CD4-positive, alpha-beta T cell treated with Interleukin-6 for 4 hours (primary cell): ENCODE results near the gene USP38.
"Not testable (repeated sequence)": the region's sequence is repeated elsewhere in the genome, so short reads cannot be mapped to it uniquely, and the experiment has no call there.

Experiments
- DNase-seq: peaks from one replicate; pipeline ENCODE4 v3.0.0-alpha.2; 2020; ENCODE audit warnings: mixed read lengths

USP38 gene

GRCh38 chr4:143207555-143207954, 22.8 kb downstream of the USP38 start:
- no peak for DNase-seq

- DNase-seq, result no peak
Observed at GRCh38 chr4:143212566-143212965, 27.8 kb downstream of the USP38 start.

- no peak for DNase-seq
Observed at GRCh38 chr4:143215873-143216272, 31.2 kb downstream of the USP38 start.

DNA sequence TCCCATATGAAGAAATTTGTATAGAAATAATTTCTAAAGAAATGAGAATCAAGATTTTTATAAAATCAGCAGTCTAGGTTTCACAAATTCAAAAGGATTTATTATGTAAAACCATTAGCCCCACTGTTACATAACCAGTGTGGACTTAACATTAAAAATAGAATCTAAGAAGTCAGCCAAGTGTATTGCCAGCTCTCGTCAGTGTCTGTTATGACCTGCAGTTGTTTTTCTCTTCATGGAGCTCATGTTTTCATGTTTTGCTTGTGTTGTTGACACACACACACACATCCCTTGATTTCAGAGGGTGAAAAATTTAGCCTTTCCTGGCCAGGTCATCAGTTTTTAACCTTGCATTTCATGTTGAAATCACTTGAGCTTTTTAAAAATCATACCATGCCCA, 39.5 kb downstream of the USP38 start:
- no peak for DNase-seq

GRCh38 chr4:143225167-143225566, 40.5 kb downstream of the USP38 start:
- no peak for DNase-seq

DNA sequence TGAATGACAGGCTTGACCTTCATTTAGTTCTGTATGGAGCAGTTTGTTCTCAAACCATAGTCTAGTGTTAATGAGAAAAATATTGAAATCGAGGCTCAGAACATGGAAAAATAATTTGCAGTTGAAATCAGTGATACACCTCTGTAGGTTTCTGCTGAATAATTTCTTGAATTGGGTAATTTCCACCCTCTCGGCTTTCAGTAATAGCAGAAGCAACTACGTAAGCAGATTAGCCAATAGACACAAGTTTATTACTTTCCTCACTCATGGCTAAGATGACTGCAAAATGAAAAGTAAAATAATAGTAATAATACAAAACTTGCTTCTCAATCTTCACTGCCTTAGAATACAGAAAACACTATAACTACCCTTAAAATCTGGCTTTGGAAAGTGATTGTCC, 46.0 kb downstream of the USP38 start:
- DNase-seq, result no peak

DNA sequence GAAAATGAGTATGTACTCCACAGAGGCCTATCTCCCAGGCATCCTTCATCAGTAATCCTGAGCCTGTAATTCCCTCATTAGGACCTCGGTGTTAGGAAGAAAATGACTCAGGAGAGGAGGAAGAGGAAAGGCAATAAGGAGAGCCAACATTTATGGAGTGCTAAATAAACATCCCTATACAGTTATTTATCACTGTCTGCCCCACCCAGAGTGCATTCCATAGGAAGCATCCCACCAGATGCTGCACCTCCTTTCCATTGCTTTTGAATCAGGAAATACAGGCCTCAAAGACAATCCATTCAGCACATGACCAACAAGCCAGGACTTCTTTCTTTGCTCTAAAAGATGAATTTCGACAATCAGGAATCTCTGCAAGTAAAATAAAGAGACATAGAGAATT, 47.6 kb downstream of the USP38 start:
- no peak for DNase-seq

GRCh38 chr4:143234153-143234552, 49.4 kb downstream of the USP38 start:
- DNase-seq, result no peak

DNA sequence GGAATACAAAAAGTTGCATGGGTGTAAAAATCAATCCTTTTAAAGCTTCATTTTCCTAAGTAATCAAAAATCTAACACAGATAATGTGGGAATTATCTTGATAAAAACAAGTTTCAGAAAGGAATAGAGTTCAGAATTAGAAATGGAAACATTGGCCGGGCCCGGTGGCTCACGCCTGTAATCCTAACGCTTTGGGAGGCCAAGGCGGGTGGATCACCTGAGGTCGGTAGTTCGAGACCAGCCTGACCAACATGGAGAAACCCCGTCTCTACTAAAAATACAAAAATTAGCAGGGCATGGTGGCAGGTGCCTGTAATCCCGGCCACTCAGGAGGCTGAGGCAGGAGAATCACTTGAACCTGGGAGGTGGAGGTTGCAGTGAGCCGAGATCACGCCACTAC, 52.5 kb downstream of the USP38 start:
- not testable (repeated sequence) for DNase-seq

GRCh38 chr4:143240939-143241679, 56.4 kb downstream of the USP38 start:
- DNase-seq, result no peak

DNA sequence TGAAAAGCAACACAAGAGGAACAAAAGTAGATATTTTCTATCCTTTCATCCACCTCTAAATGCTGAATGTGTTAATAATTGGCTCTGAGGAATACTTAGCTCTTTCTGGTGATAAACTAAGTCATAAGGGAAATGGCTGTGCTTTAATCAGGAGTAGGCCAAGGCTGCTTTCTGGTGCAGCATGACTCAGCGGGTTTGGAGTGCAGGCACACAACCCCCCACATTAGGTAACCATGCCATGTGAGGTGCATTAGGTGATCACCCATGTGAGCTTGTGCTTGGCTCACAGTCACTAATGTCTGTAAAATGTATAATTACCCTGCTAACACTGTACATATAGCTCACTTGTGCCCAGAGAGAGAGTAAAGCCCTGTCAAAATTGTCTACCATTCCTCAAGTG, 57.2 kb downstream of the USP38 start:
- no peak for DNase-seq

GRCh38 chr4:143243041-143243440, 58.3 kb downstream of the USP38 start:
- DNase-seq, result no peak

DNA sequence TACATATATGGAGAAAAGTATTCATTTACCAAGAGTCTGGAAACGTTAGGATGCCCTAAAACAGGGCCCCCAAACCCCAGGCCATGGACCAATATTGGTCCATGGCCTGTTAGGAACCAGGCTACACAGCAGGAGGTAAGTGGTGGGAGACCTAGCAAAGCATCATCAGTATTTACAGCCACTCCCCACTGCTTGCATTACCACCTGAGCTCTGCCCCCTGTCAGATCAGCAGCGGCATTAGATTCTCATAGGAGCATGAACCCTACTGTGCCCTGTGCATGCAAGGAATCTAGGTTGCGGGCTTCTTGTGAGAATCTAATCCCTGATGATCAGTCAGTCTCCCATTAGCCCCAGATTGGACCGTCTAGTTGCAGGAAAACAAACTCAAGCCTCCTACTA, 62.3 kb downstream of the USP38 start:
- DNase-seq, result no peak

DNA sequence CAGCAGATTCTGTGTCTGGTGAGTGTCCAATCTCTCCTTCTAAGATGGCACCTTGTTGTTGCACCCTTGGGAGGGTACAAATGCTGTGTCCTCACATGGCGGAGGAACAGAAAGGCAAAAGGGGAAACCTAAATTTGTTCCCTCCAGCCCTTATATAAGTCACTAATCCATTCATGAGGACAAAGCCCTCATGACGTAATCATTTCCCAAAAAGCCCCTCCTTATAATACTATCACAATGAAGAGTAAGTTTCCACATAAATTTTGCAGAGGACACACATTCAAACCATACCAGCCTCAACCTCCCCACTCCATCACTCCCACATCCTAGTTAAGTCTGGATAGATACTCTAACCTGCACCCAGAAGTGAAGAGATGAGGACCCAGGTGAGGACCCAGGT, 63.1 kb downstream of the USP38 start:
- DNase-seq, result no peak

DNA sequence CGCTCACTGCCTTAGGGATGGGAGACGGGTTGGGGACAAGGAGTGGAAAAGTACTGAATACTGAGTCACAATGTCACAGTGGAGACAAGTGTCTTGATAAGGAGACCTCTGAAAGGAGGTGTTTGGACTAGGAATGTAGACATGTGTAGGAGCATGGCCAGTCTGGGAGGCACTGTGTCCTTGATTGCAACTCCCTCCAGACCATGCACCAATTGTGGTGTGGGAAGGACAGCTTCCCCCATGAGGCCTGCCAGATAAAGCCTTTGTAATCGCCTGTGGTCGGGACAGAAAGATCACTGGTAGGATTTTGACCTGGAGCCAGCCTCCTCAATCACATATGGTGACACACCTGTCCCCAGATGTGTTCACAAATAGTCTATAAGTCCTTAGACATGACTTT, 64.1 kb downstream of the USP38 start:
- no peak for DNase-seq

- DNase-seq, result no peak
Observed at GRCh38 chr4:143250617-143251016, 65.9 kb downstream of the USP38 start.

- no peak for DNase-seq
Observed at GRCh38 chr4:143251348-143251747, 66.6 kb downstream of the USP38 start.

GRCh38 chr4:143251779-143252178, 67.1 kb downstream of the USP38 start:
- no peak for DNase-seq

DNA sequence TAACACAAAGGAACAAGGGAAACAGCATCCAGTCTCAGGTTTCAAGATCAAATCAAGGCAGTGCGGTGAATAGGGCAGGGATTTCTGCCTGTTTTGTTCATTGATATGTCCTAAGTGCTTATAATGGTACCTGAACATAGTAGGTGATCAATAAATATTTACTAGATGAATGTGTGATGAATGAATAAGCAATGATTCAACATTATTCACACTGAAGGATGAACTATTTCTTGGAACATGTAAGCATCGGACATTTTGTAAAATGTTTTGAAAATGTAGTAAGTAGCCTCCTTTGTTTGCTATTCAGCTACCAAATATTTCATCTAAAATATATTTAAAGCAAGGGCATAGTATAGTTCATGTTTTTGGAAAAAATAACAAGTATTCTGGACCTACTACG, 67.8 kb downstream of the USP38 start:
- no peak for DNase-seq

GRCh38 chr4:143253166-143253565, 68.4 kb downstream of the USP38 start:
- DNase-seq, result no peak

- DNase-seq, result no peak
Observed at GRCh38 chr4:143254491-143255226, 69.9 kb downstream of the USP38 start.

GRCh38 chr4:143256456-143256855, 71.7 kb downstream of the USP38 start:
- DNase-seq, result no peak

- no peak for DNase-seq
Observed at GRCh38 chr4:143257356-143257755, 72.6 kb downstream of the USP38 start.

GRCh38 chr4:143260750-143261149, 76.0 kb downstream of the USP38 start:
- no peak for DNase-seq

GRCh38 chr4:143262838-143263237, 78.1 kb downstream of the USP38 start:
- no peak for DNase-seq
